ENCODE data around the gene FUT2.

FUT2 gene

GRCh38 chr19:48724796-48725753 is 29.3 kb downstream of the FUT2 start:
- Histone ChIP-seq H3K36me3 (ENCODE audit: control insufficient read depth, insufficient read depth, low read length) (no peaks in the 10 kb centered on the region), H3K4me3 (replicated peaks; ENCODE audit: low read depth, low read length) (no peak overlapping the region), H3K27me3 (replicated peaks; ENCODE audit: control insufficient read depth, insufficient read depth, low read length) (no peaks in the 10 kb centered on the region)
- no peak for DNase-seq (ENCODE audit: extremely low read depth, insufficient read length)
- no peak for TF ChIP-seq CTCF (IDR thresholded peaks at IDR 0.05; ENCODE audit: insufficient read depth, low read length, poor library complexity, severe bottlenecking)

- Histone ChIP-seq H3K36me3 (ENCODE audit: control insufficient read depth, insufficient read depth, low read length) (no peaks in the 10 kb centered on the region), H3K4me3 (replicated peaks; ENCODE audit: low read depth, low read length) (no peak overlapping the region), H3K27me3 (replicated peaks; ENCODE audit: control insufficient read depth, insufficient read depth, low read length) (no peaks in the 10 kb centered on the region)
- no peak for TF ChIP-seq CTCF (IDR thresholded peaks at IDR 0.05; ENCODE audit: insufficient read depth, low read length, poor library complexity, severe bottlenecking)
- DNase-seq (ENCODE audit: extremely low read depth, insufficient read length), result no peak
Measured at GRCh38 chr19:48726556-48726955, 30.8 kb downstream of the FUT2 start.

GRCh38 chr19:48728911-48729664 is 33.3 kb downstream of the FUT2 start:
- no peaks in the 10 kb centered on the region for H3K36me3 ChIP-seq (ENCODE audit: control insufficient read depth, insufficient read depth, low read length)
- no peak overlapping the region for H3K4me3 ChIP-seq (replicated peaks; ENCODE audit: low read depth, low read length)
- no peaks in the 10 kb centered on the region for H3K27me3 ChIP-seq (replicated peaks; ENCODE audit: control insufficient read depth, insufficient read depth, low read length)
- no peak for TF ChIP-seq CTCF (IDR thresholded peaks at IDR 0.05; ENCODE audit: insufficient read depth, low read length, poor library complexity, severe bottlenecking)
- no peak for DNase-seq (ENCODE audit: extremely low read depth, insufficient read length)

GRCh38 chr19:48731452-48731851 is 35.7 kb downstream of the FUT2 start:
- Histone ChIP-seq H3K36me3 (ENCODE audit: control insufficient read depth, insufficient read depth, low read length) (no peaks in the 10 kb centered on the region), H3K4me3 (replicated peaks; ENCODE audit: low read depth, low read length) (no peak overlapping the region), H3K27me3 (replicated peaks; ENCODE audit: control insufficient read depth, insufficient read depth, low read length) (no peaks in the 10 kb centered on the region)
- TF ChIP-seq CTCF (IDR thresholded peaks at IDR 0.05; ENCODE audit: insufficient read depth, low read length, poor library complexity, severe bottlenecking), result no peak
- DNase-seq (ENCODE audit: extremely low read depth, insufficient read length), result no peak

- Histone ChIP-seq H3K27me3 (replicated peaks; ENCODE audit: control insufficient read depth, insufficient read depth, low read length) (no peaks in the 10 kb centered on the region), H3K4me3 (replicated peaks; ENCODE audit: low read depth, low read length) (no peak overlapping the region), H3K36me3 (ENCODE audit: control insufficient read depth, insufficient read depth, low read length) (no peaks in the 10 kb centered on the region)
- no peak for DNase-seq (ENCODE audit: extremely low read depth, insufficient read length)
- TF ChIP-seq CTCF (IDR thresholded peaks at IDR 0.05; ENCODE audit: insufficient read depth, low read length, poor library complexity, severe bottlenecking), result no peak
Measured at GRCh38 chr19:48734625-48735024, 38.9 kb downstream of the FUT2 start.
